ENCODE data around the gene LY6G6D. TPM values are rescaled to one million over a fixed set of nuclear protein-coding genes. Genes with fewer than 3 reads are reported as not detected.
"Not testable (repeated sequence)": the region's sequence is repeated elsewhere in the genome, so short reads cannot be mapped to it uniquely, and the experiment has no call there.

The LY6G6D gene
- total RNA-seq, 4 donors from 2014 or later, result not detected

- intact Hi-C loops (cut with DNase I), result no loop called here
- Histone ChIP-seq H3K27ac (no peak within 1 kb of the TSS), H3K4me3 (replicated peaks in 1 of 3) (no peak within 1 kb of the TSS), H3K27me3 (no peaks in the 10 kb centered on the region), H3K36me3 (no peaks in the 10 kb centered on the region), H3K9me3 (no peaks in the 10 kb centered on the region), H3K4me1 (peaks cover 10 to 17% of the 10 kb centered on the region in 2 donors)
- WGBS, 2 donors, result 51 to 69% methylated on average over 3 of the region's 3 CpGs
- no peak for TF ChIP-seq CTCF (IDR thresholded peaks at IDR 0.05)
- DNase-seq, result no peak
Measured at GRCh38 chr6:31706599-31706998, 8.5 kb upstream of the LY6G6D start, which contains the start of gene LY6G6F. Gene LY6G6F (plus strand): TSS chr6:31706866. CDS start chr6:31706907, 41 bp downstream.

- no peaks in the 10 kb centered on the region for H3K9me3 ChIP-seq
- H3K27ac ChIP-seq, result no peak overlapping the region
- H3K36me3 ChIP-seq, result no peaks in the 10 kb centered on the region
- H3K4me1 ChIP-seq, result peaks cover 0 to 13% of the 10 kb centered on the region in 2 donors
- TF ChIP-seq POLR2A (IDR thresholded peaks at IDR 0.05) (no peak), CTCF (IDR thresholded peaks at IDR 0.05) (no peak)
- no peak overlapping the region for H3K4me3 ChIP-seq (replicated peaks in 1 of 3)
- intact Hi-C loops (cut with DNase I), result no loop called here
- 80 to 88% methylated on average over 10 of the region's 10 CpGs for whole genome bisulfite sequencing, 2 donors
- no peaks in the 10 kb centered on the region for H3K27me3 ChIP-seq
- DNase-seq, result no peak
Measured at GRCh38 chr6:31707701-31708100, 7.4 kb upstream of the LY6G6D start.

- no peaks in the 10 kb centered on the region for H3K9me3 ChIP-seq
- H3K36me3 ChIP-seq, result no peaks in the 10 kb centered on the region
- H3K4me1 ChIP-seq, result peaks cover 1 to 19% of the 10 kb centered on the region in 2 donors
- H3K27me3 ChIP-seq, result no peaks in the 10 kb centered on the region
- TF ChIP-seq POLR2A (IDR thresholded peaks at IDR 0.05), result no peak
- no peak for TF ChIP-seq CTCF (IDR thresholded peaks at IDR 0.05)
- intact Hi-C loops (cut with DNase I), result no loop called here
- H3K27ac ChIP-seq, result no peak overlapping the region
- no peak overlapping the region for H3K4me3 ChIP-seq (replicated peaks in 1 of 3)
- no peak for DNase-seq
- WGBS, 2 donors, result 90 to 91% methylated on average over 3 of the region's 3 CpGs
Measured at GRCh38 chr6:31708224-31708623, 6.9 kb upstream of the LY6G6D start.

GRCh38 chr6:31709157-31709556 is 6.0 kb upstream of the LY6G6D start:
- WGBS, 2 donors, result 63 to 75% methylated on average over 10 to 11 of the region's 11 CpGs
- H3K36me3 ChIP-seq; H3K27ac ChIP-seq; H3K4me3 ChIP-seq (replicated peaks in 1 of 3); H3K27me3 ChIP-seq; H3K9me3 ChIP-seq; intact Hi-C loops (cut with DNase I): not testable (repeated sequence)
- peak; percentile 37 to 48 for DNase-seq
- peaks cover 10 to 23% of the 10 kb centered on the region in 2 donors for H3K4me1 ChIP-seq

GRCh38 chr6:31710523-31711219 is 4.5 kb upstream of the LY6G6D start:
- DNase-seq, result no peak
- intact Hi-C loops (cut with DNase I), result no loop called here
- WGBS, 2 donors, result 72 to 75% methylated on average over 5 of the region's 5 CpGs
- H3K4me3 ChIP-seq (replicated peaks in 1 of 3), result no peak overlapping the region
- H3K9me3 ChIP-seq, result no peaks in the 10 kb centered on the region
- H3K27me3 ChIP-seq, result no peaks in the 10 kb centered on the region
- TF ChIP-seq CTCF (IDR thresholded peaks at IDR 0.05) (no peak), POLR2A (IDR thresholded peaks at IDR 0.05) (no peak)
- no peaks in the 10 kb centered on the region for H3K36me3 ChIP-seq
- H3K27ac ChIP-seq, result no peak overlapping the region
- peaks cover 15 to 28% of the 10 kb centered on the region in 2 donors for H3K4me1 ChIP-seq
